Glutamatergic neuron (in vitro differentiated cells): ENCODE results near the gene GAPT. TPM values are rescaled to one million over a fixed set of nuclear protein-coding genes. Genes with fewer than 3 reads are reported as not detected.

Experiments used
- DNase-seq: peaks from one replicate; pipeline ENCODE4 v3.0.0; 2022
- H3K27ac Mint-ChIP-seq: one replicate; pipeline ENCODE4 v1.8.0; 2020; ENCODE audit warnings: mild to moderate bottlenecking, mixed read lengths, inconsistent platforms; ENCODE audit not compliant: unreplicated experiment
- H3K27me3 Mint-ChIP-seq: one replicate; pipeline ENCODE4 v1.8.0; 2020; ENCODE audit warnings: mild to moderate bottlenecking, moderate library complexity, mixed read lengths, inconsistent platforms; ENCODE audit not compliant: unreplicated experiment
- H3K36me3 Mint-ChIP-seq: one replicate; pipeline ENCODE4 v1.8.0; 2020; ENCODE audit warnings: mild to moderate bottlenecking, mixed read lengths, inconsistent platforms; ENCODE audit not compliant: unreplicated experiment
- H3K4me1 Mint-ChIP-seq: one replicate; pipeline ENCODE4 v1.8.0; 2020; ENCODE audit warnings: mild to moderate bottlenecking, low read depth, mixed read lengths, inconsistent platforms; ENCODE audit not compliant: unreplicated experiment
- H3K4me3 Mint-ChIP-seq: one replicate; pipeline ENCODE4 v1.8.0; 2020; ENCODE audit warnings: mild to moderate bottlenecking, mixed read lengths, inconsistent platforms; ENCODE audit not compliant: unreplicated experiment
- H3K9me3 Mint-ChIP-seq: one replicate; pipeline ENCODE4 v1.8.0; 2020; ENCODE audit warnings: mild to moderate bottlenecking, moderate library complexity, mixed read lengths, inconsistent platforms; ENCODE audit not compliant: unreplicated experiment
- CTCF ChIP-seq: fragments of 200-600 bp; sonication (generic); IDR thresholded peaks from one replicate; pipeline ENCODE4 v1.5.0; 2021; ENCODE audit not compliant: partially characterized antibody, unreplicated experiment
- total RNA-seq: library from RNA; stranded (reverse); fragmentation: NEBNext Ultra II Directional; extraction: Animal tissue kit (Norgen Biotek cat#: 25700); gene quantifications from one replicate; pipeline ENCODE4 v1.2.1, GENCODE V29; 2021; ENCODE audit not compliant: unreplicated experiment

The GAPT gene
- total RNA-seq, 1 donor from 2014 or later = not detected

- Mint-ChIP-seq H3K27ac (no peak overlapping the region), H3K36me3 (no peaks in the 10 kb centered on the region), H3K9me3 (no peaks in the 10 kb centered on the region), H3K4me1 (no peaks in the 10 kb centered on the region), H3K4me3 (no peak overlapping the region), H3K27me3 (no peaks in the 10 kb centered on the region)
- no peak for TF ChIP-seq CTCF
- no peak for DNase-seq
These were observed 6.2 kb downstream of the GAPT start for GRCh38 chr5:58497386-58497785.

DNA sequence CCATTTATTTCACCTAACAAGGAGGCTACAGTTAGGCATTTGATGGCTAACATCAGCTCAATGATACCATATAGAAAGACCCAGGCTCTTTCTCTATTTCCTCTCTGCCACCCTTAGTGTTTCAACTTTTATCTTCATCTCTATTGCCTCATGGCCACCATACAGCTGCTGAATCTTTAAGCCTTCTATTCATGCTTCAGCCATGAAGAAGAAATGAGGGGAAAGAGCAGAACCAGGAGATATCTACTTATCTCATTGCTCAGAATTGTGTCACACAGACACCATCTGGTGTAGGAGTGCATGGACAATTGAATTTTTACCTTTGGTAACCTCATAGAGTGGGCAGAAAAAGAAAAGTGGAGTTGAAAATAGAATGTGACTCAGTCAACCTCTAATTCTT, 6.7 kb downstream of the GAPT start:
- Mint-ChIP-seq H3K36me3 (no peaks in the 10 kb centered on the region), H3K9me3 (no peaks in the 10 kb centered on the region)

DNA sequence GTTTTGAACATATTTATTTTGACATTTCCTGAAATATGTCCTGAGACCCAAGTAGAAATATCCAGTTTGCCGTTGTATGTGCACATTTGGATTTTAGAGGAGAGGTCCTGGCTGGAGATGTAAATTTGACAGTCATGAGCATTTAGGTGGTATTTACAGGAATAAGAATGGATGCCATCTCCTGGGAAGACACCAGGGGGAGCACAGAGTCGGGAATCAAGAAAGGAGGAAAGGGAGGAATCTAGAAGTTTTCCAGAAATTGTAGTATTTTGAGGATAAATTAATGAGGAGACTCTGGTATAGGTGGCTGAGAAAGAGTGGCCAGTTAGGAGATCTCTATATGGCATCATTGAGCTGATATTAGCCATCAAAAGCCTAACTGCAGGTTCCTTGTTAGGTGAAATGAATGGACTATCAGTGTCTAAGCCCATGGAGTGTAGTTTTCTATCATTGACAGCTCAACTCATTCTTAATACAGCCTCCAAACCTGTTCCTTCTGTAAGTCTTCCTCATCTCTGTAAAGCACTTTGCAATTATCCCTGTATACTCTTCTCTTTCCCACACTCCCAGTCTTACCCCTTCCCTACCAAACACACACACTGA, 7.2 kb downstream of the GAPT start:
- peak; percentile 85 for TF ChIP-seq CTCF
- no peak overlapping the region for H3K4me3 Mint-ChIP-seq
- no peak overlapping the region for H3K27ac Mint-ChIP-seq
- no peaks in the 10 kb centered on the region for H3K4me1 Mint-ChIP-seq
- no peaks in the 10 kb centered on the region for H3K36me3 Mint-ChIP-seq
- no peaks in the 10 kb centered on the region for H3K27me3 Mint-ChIP-seq
- no peaks in the 10 kb centered on the region for H3K9me3 Mint-ChIP-seq
- peak; percentile 67 for DNase-seq

More for the DNA sequence above, 6.7 kb downstream of the GAPT start:
- H3K27ac Mint-ChIP-seq = no peak overlapping the region
- no peaks in the 10 kb centered on the region for H3K4me1 Mint-ChIP-seq
- no peak overlapping the region for H3K4me3 Mint-ChIP-seq
- no peak for TF ChIP-seq CTCF
- DNase-seq = no peak
- no peaks in the 10 kb centered on the region for H3K27me3 Mint-ChIP-seq

- TF ChIP-seq CTCF = no peak
- no peak overlapping the region for H3K4me3 Mint-ChIP-seq
- H3K4me1 Mint-ChIP-seq = no peaks in the 10 kb centered on the region
- DNase-seq = no peak
- no peaks in the 10 kb centered on the region for H3K27me3 Mint-ChIP-seq
- no peaks in the 10 kb centered on the region for H3K9me3 Mint-ChIP-seq
- no peaks in the 10 kb centered on the region for H3K36me3 Mint-ChIP-seq
- no peak overlapping the region for H3K27ac Mint-ChIP-seq
These were observed 8.0 kb downstream of the GAPT start for GRCh38 chr5:58499231-58499630.

DNA sequence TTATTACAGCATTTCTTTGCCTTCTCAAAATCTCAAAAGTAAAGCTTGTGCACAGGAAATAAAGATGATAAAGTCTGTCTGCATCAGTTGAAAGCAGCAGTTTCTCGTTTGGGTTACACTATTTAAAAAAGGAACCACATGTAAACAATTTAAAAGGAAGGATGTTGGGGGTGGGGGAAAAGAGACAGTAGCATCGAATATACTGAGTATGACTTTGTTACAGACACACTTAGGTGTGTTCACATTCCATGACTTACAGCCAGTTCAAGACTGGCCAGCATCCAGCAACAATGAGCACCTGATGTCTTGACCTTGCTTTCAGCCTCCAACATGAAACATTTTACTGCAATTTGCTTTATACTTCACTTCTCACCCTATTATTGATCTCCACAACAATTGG, 8.7 kb downstream of the GAPT start:
- no peaks in the 10 kb centered on the region for H3K27me3 Mint-ChIP-seq
- TF ChIP-seq CTCF = no peak
- no peaks in the 10 kb centered on the region for H3K36me3 Mint-ChIP-seq
- H3K4me3 Mint-ChIP-seq = no peak overlapping the region
- no peak overlapping the region for H3K27ac Mint-ChIP-seq
- H3K4me1 Mint-ChIP-seq = no peaks in the 10 kb centered on the region
- H3K9me3 Mint-ChIP-seq = no peaks in the 10 kb centered on the region
- no peak for DNase-seq
